RWPE2 (cell line): ENCODE data around the gene COQ3.

ENCODE experiments used
- ATAC-seq: fragments of 200-7000 bp; cut with Tn5 transposase; 3 replicates; pipeline ENCODE4 v1.9.1; 2021; ENCODE audit warnings: low read depth
- DNase-seq: peaks from one replicate; pipeline ENCODE4 v3.0.0-alpha.2; 2020; ENCODE audit warnings: low spot score
- H3K27ac ChIP-seq: fragments of 450-650 bp; 2 replicates; pipeline ENCODE4 v1.5.1; 2017; ENCODE audit warnings: mild to moderate bottlenecking; ENCODE audit not compliant: poor library complexity, severe bottlenecking
- H3K27me3 ChIP-seq: fragments of 250-450 bp; sonication (Bioruptor Pico); 2 replicates; pipeline ENCODE4 v1.5.1; 2021; ENCODE audit warnings: mild to moderate bottlenecking, moderate library complexity; ENCODE audit not compliant: insufficient read depth, poor library complexity, severe bottlenecking
- H3K36me3 ChIP-seq: fragments of 250-450 bp; sonication (Bioruptor Pico); 2 replicates; pipeline ENCODE4 v1.5.1; 2020; ENCODE audit warnings: low read depth, mild to moderate bottlenecking, moderate library complexity
- H3K4me1 ChIP-seq: fragments of 250-450 bp; sonication (Bioruptor Pico); 2 replicates; pipeline ENCODE4 v1.5.1; 2021; ENCODE audit warnings: mild to moderate bottlenecking, moderate library complexity; ENCODE audit not compliant: insufficient read depth, poor library complexity, severe bottlenecking
- H3K4me3 ChIP-seq: fragments of 250-450 bp; sonication (Bioruptor Pico); 2 replicates; pipeline ENCODE4 v1.5.1; 2021; ENCODE audit warnings: mild to moderate bottlenecking, moderate library complexity; ENCODE audit not compliant: severe bottlenecking
- H3K9me3 ChIP-seq: fragments of 250-450 bp; sonication (Bioruptor Pico); 2 replicates; pipeline ENCODE4 v1.5.1; 2021; ENCODE audit warnings: mild to moderate bottlenecking, moderate library complexity; ENCODE audit not compliant: severe bottlenecking
- TF ChIP-seq, protein P1 (sequence below): fragments of 450-650 bp; IDR thresholded peaks from one replicate; pipeline ENCODE4 v1.5.1; 2017; ENCODE audit warnings: mild to moderate bottlenecking, moderate library complexity; ENCODE audit not compliant: poor library complexity, severe bottlenecking

The COQ3 gene

DNA sequence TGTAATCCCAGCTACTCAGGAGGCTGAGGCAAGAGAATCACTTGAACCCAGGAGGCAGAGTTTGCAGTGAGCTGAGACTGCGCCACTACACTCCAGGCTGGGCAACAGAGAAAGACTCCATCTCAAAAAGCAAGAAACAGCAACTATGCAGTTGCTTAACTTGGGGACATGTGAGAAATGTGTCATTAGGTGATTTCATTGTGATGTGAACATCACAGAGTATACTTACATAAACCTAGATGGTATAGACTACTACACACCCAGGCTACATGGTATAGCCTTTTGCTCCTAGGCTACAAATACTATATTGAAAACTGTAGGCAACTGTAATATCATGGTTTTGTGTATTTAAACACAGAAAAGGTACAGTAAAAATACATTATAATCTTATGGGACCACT lies 3.3 kb upstream of the COQ3 start:
- Histone ChIP-seq H3K9me3 (no peaks in the 10 kb centered on the region), H3K4me3 (no peak overlapping the region), H3K4me1 (peaks cover 2% of the 10 kb centered on the region), H3K27ac (no peak overlapping the region), H3K27me3 (no peaks in the 10 kb centered on the region), H3K36me3 (peaks cover 48% of the 10 kb centered on the region)
- ATAC-seq = no peak
- DNase-seq = no peak
- TF ChIP-seq, protein P1, sequence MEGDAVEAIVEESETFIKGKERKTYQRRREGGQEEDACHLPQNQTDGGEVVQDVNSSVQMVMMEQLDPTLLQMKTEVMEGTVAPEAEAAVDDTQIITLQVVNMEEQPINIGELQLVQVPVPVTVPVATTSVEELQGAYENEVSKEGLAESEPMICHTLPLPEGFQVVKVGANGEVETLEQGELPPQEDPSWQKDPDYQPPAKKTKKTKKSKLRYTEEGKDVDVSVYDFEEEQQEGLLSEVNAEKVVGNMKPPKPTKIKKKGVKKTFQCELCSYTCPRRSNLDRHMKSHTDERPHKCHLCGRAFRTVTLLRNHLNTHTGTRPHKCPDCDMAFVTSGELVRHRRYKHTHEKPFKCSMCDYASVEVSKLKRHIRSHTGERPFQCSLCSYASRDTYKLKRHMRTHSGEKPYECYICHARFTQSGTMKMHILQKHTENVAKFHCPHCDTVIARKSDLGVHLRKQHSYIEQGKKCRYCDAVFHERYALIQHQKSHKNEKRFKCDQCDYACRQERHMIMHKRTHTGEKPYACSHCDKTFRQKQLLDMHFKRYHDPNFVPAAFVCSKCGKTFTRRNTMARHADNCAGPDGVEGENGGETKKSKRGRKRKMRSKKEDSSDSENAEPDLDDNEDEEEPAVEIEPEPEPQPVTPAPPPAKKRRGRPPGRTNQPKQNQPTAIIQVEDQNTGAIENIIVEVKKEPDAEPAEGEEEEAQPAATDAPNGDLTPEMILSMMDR = no peak

DNA sequence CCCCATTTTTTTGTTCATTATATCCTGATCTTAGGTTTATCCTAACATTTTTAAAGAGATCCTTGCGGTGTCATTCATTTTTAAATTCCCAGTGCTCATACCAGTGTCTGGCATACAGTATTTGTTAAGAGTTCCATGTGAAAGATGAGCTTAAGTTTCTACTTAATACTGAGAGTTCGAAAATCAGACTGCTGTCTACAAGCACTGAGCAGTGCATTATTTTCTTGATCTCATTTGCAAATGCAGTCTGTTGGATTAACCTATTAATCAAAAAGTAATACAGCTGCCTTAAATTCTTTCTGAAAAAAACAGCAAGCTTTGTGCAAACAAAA lies 663 bp downstream of the COQ3 start:
- Histone ChIP-seq H3K4me3 (peak overlapping the region; percentile 73), H3K27ac (peak overlapping the region; percentile 63), H3K4me1 (peaks cover 2% of the 10 kb centered on the region), H3K36me3 (peaks cover 8% of the 10 kb centered on the region), H3K27me3 (no peaks in the 10 kb centered on the region), H3K9me3 (no peaks in the 10 kb centered on the region)
- DNase-seq = no peak
- peak; percentile 35 for ATAC-seq
- TF ChIP-seq, protein P1 = no peak

DNA sequence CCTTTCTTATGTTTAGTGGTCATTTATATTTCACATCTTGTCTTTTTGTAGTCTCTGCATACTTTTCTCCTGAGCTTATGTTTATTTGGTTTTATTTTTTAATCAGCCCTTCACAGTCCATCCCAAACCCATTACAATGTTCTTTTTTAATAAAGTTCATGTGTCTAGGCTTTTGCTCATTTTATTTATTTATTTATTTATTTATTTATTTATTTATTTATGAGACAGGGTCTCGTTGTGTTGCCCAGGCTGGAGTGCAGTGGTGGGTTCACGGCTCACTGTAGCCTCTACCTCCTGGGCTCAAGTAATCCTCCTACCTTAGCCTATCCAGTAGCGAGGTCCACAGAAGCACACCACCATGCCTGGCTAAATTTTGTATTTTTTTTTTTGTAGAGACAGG lies 3.1 kb downstream of the COQ3 start:
- Histone ChIP-seq H3K27ac (no peak overlapping the region), H3K27me3 (no peaks in the 10 kb centered on the region), H3K4me3 (no peak overlapping the region), H3K9me3 (no peaks in the 10 kb centered on the region), H3K4me1 (peaks cover 2% of the 10 kb centered on the region), H3K36me3 (no peaks in the 10 kb centered on the region)
- TF ChIP-seq, protein P1 = no peak
- no peak for DNase-seq
- ATAC-seq = no peak

DNA sequence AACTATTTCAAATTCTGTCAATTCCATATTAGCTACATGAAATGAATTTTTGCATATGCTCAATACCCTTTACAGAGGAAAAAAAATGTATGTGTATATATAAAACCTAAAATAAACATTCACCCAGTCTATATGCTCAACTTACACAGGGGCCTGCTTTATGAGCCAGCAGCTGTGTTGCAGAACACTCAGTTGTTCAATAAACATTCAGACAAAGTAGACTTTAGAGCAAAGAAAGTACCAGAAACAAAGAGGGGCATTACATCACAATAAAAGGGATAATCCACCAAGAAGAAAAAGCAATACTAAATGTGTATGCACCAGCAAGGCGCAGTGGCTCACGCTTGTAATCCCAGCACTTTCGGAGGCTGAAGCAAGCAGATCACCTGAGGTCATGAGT lies 9.5 kb downstream of the COQ3 start:
- DNase-seq (no peak), ATAC-seq (no peak)
- Histone ChIP-seq H3K4me1 (no peaks in the 10 kb centered on the region), H3K27me3 (no peaks in the 10 kb centered on the region), H3K27ac (no peak overlapping the region), H3K9me3 (no peaks in the 10 kb centered on the region), H3K36me3 (no peaks in the 10 kb centered on the region), H3K4me3 (no peak overlapping the region)
- TF ChIP-seq, protein P1 = no peak

DNA sequence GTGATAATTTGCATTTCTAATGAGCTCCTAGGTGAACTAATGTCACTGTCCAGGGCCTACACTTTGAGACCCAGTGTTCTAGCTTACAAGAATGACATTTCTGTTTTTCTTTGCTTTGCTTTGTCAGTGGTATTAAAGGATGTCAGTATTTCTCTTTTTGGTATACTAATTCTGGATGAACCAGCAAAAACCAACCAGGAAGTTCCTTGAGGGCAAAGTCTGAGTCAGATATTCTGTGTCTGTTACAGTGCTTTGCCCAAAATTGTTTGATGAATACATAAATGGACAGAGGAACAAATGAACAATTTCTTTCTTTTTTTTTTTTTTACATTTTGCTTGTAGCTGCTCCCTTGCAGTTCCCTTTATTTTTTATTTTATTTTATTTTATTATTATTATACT lies 15.4 kb downstream of the COQ3 start:
- ATAC-seq = no peak
- H3K27me3 ChIP-seq = no peaks in the 10 kb centered on the region
- no peak overlapping the region for H3K27ac ChIP-seq
- no peaks in the 10 kb centered on the region for H3K4me1 ChIP-seq
- no peaks in the 10 kb centered on the region for H3K9me3 ChIP-seq
- no peaks in the 10 kb centered on the region for H3K36me3 ChIP-seq
- DNase-seq = no peak
- TF ChIP-seq, protein P1 = no peak
- no peak overlapping the region for H3K4me3 ChIP-seq
